Right forelimb (tissue), 1 donor: ENCODE results near the gene ROR2.
A peak's percentile ranks its signal among the peaks of the same experiment; 100 is the strongest.

Experiments used
- DNase-seq: peaks from one replicate; pipeline ENCODE4 v3.0.0-alpha.2; 2018

ROR2 gene

GRCh38 chr9:91712811-91713210 is 237.2 kb downstream of the ROR2 start:
- no peak for DNase-seq

- DNase-seq, result no peak
Observed at GRCh38 chr9:91711755-91712601, 238.1 kb downstream of the ROR2 start.

DNA sequence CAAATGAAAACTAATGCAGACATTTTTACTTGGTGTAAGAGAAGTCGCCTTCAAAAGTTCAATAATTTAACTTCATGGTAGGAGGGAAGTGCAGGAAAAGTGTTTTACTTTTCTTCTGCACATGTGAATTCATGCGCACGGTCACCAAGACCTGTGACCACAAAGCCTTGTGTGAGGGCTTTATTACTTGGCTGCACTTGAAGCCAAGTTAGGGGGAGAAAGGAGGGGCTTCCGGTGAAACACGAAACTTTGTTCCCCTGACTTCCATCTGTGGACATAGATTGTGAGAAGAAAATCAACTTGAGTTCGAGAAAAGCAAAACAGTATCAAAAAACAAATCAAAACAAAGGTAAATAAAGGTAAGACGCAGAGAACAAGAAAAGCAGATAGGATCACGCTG is 239.9 kb downstream of the ROR2 start:
- no peak for DNase-seq

DNA sequence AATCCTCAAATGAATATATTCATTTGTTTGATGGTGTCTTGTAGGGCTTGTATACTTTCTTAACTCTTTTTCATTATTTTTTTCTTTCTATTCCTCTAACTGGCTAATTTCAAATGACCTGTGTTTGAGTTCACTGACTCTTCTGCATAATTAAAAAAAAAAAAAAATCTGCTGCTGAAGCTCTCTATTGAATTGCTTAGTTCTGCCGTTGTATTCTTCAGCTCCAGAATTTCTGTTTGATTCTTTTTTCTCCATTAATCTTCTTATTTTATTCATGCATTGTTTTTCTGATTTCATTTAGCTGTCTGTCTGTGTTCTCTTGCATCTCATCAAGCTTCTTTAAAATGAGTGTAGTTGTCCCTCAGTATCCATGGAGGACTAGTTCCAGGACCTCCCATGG is 244.6 kb downstream of the ROR2 start:
- DNase-seq, result no peak

GRCh38 chr9:91700475-91700874 is 249.6 kb downstream of the ROR2 start:
- no peak for DNase-seq

- no peak for DNase-seq
Observed at GRCh38 chr9:91698266-91698665, 251.8 kb downstream of the ROR2 start.

DNA sequence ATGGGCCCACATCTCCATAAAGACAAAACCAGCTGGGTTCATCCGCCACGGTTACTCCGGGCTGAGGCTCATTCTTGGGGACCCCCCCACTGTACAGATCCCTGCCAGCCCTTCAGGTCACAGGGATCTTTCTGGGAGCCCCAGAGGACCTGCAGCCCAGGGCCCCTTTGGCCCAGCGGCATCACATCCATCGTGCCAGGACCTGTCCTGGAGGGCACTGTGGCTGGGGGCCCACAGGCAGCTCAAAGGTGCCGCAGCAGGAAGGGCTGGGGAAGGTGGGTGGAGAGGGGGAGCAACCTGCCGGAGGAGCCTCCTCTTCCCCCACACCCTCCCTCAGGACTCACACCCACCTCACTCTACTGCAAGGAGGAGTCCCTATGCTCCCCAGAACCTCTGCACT is 252.8 kb downstream of the ROR2 start:
- DNase-seq, result no peak

GRCh38 chr9:91694081-91694870 is 255.8 kb downstream of the ROR2 start:
- DNase-seq, result no peak

DNA sequence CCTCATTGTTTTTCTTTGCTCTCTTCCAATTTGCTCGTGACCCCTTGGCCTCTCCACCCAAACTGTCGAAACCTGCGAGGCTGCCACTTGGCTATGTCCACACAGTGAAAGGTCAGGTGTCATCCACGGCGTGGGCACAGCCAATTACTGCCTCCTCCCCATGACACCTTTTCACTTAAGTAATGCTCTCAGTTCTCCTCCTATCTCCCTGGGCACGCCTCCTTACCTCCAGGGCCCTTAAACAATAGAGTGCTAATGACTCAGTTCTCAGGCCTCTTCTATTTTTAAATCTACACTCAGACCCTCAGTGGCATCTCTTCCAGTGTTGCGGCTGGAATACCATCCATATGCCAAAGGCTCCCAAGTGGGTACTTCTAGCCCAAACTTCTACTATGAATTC is 256.8 kb downstream of the ROR2 start:
- DNase-seq, result no peak

DNA sequence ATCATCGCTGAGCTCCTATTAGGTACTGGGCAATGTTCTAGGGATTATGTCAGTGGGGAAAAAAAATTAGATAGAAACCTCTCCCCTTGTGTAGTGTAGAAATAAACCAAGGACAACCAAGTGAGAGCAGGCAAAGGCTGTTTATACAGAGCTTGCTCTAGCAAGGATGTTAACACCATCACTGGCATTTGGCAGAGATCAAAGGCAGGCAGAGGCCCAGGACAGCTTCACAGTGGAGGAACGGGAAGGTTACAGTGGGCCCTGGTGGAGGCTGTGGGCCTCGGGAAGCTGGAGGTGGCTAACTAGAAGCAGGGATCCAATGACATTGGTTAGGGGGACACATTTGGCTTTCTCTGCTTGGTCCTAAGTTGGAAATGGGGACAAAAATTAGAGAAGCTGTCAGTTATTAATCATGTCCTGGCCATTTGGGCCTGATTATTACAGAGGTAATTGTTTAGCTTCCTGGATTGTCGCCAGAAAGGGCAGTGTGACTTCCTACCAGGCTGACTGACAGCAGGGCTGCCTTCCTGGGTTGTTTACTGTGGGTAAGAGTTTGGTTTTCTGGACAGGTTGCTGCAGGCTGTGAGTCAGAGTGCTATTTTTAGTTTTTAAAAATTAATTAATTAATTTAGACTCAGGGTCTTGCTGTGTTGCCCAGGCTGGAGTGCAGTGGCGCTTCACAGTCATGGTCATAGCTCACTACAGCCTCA is 259.3 kb downstream of the ROR2 start:
- DNase-seq, result no peak

DNA sequence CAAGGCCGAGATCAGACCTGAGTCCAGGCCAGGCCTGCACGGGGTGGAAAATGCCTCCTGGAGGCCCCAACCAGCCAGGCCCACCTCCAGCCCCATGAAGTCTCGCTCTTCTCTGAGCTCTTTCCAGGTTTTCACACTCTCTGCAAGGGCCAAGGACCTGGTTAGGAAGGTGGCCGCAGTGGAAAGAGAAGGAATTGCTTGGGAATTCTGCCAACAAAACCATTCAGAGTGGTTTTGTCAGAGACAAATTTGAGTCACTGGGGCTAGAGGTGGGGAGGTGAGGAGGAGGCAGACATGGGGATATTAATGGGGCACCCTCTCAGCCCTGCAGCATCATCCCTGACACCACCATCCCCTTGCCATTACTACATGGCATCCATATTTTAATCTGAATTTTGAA is 261.0 kb downstream of the ROR2 start:
- DNase-seq, result no peak

DNA sequence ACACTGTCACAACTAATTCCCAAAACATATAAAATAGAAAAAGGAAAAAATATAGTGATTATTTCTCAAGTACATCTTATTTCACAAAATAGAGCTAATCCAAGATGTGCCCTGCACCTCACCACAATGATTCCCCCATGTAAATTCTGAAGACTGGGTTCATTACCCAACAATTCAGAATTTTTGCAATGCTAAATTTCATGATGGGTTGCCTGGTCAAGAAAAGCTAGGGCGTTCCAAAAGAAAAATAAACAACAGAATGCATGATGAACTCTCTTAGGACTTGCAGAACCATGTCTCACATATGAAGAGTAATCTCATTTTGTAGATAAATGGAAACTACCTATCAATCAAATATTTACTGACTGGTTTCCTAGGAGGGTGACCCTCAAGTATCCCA is 266.8 kb downstream of the ROR2 start:
- no peak for DNase-seq

DNA sequence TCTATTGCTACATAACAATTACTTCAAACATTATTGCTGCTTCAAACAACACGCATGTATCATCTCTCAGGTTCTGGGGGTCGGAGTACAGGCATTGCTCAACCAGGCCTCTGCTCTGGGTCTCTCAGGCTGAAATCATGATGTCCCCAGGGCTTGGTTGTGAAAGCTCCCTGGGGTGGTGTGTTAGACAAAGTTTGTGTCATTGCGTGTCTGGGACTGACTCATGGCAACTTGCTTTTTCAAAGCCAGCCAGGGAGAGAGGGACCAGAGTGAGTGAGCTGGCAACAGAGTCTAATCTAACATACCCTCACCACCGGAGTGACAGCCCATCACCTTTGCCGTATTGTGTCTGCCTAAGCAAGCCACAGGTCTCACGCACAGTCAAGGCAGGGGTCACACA is 267.2 kb downstream of the ROR2 start:
- DNase-seq, result no peak

DNA sequence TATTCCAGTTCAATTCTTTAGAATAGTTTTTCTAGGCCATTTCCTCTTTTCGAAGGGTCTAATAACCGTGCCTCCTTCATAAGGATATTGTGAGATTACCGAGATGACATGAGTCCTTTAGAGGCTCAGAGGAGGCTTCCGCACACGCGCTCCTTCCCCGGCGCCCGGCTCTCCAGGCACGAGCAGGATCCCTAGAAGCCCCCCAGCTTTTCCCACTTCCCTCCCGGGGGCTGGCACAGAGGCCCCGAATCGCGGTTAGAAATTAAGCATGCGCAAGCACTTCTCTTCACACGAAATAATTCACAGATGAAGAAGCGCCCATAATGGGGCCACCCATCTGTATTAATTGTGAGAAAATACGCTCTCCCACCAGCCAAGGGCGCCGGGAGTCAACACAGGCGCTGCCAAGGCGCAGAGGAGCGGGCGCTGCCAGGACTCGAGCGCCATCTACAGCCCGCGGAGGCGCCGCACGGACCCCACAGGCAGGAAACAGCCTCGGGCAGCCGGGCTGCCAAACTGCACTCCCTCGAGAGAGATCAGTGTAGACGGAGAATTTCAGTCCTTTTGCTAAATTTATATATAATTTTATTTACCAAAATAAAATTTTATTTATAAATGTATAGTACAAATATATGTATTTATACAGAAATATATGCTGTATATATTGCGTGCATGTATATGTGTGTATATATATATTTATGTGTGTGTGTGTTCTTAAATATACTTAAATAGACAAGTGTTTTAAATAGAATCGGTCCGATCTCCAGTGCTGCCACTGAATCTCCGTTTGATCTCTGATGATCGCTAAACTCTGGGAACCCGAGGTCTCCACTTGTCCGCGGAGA is 268.3 kb downstream of the ROR2 start:
- peak; percentile 85 for DNase-seq

DNA sequence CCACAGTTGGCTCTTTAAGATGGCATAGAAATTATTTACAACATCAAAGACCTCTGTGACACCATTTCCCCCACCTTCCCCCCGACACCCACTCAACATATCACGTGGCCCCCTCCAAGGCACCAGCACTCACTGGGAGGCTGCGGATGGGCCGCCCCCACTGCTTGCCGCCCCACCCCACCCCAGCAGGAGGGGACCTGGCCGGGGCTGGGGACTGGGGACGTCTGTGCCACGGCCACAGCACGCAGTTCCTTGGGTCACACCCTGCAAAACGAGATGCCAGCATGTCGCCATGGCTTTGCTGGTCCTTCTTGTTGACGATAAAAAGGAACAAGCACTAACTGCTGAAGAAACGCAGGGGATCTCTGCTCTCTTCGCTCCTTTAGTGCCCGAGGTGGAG is 269.0 kb downstream of the ROR2 start:
- no peak for DNase-seq

DNA sequence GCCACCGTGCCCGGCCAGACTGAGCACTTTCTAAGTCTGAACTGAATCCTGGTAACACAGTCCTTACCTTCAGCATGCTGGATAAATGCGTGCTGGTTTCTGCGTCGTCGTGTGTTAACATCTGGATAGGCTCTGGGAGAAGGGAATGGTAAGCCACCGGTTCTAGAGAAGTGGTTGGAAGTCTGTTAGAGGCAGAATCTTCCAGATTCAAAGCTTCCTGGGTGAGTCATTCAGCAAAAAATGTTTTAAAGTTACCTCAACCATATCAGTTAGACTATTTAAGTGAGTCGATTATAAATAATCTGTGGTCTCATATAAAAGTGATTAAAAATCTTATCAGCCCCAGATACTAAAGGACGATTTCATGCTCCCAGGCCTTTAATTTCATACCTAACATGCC is 269.9 kb downstream of the ROR2 start:
- DNase-seq, result no peak

GRCh38 chr9:91678807-91679580 is 271.0 kb downstream of the ROR2 start:
- DNase-seq, result no peak

DNA sequence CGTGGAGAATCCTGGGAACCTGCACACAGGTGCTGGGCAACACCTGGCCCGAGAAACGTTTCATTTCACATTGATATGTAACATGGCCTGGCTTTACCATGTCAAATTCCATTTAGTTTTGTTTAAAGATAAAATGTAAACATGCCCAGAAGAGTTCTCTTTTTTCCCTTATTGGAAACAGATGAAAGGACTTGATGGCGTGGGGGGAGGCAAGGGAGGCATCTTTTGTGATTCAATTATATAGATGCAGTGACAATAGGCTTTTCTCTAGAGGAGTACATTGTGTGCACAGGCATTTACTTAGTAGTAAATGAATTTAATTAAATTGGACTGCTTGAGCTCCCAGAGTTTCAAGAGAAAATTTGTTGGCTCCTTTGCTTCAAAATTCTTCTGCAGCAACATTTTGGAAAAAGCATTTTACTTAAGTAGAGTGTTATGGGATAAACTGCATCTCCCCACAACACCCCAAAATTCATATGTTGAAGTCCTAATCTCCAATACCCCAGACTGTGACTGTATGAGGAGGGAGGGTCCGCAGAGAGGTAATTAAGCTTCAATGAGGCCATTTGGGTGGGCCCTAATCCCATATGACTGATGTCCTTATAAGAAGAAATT is 272.1 kb downstream of the ROR2 start:
- DNase-seq, result no peak

- no peak for DNase-seq
Observed at GRCh38 chr9:91677331-91677730, 272.7 kb downstream of the ROR2 start.

- DNase-seq, result no peak
Observed at GRCh38 chr9:91676046-91676445, 274.0 kb downstream of the ROR2 start.

- DNase-seq, result no peak
Observed at GRCh38 chr9:91664663-91665062, 285.4 kb downstream of the ROR2 start.
